K562 (cell line): ENCODE results near the gene SYT3. TPM values are rescaled to one million over a fixed set of nuclear protein-coding genes. Genes with fewer than 3 reads are reported as not detected.

Source experiments
- AFF1 ChIP-seq, 2 experiments: fragments of 450-650 bp; IDR thresholded peaks; 2 replicates each; pipeline ENCODE4 v1.6.1; 2018; ENCODE audit warnings: mild to moderate bottlenecking in 2 of 2, low read depth in 1 of 2; ENCODE audit not compliant: partially characterized antibody in 2 of 2
- CREB3 ChIP-seq: fragments of 450-650 bp; conservative IDR thresholded peaks from 2 replicates; pipeline ENCODE4 v1.6.1; 2016; ENCODE audit warnings: missing genetic modification characterization, low read depth, mild to moderate bottlenecking, missing compliant biosample characterization, moderate library complexity
- CREB5 ChIP-seq: fragments of 250-450 bp; sonication (Bioruptor Pico); IDR thresholded peaks from 2 replicates; pipeline ENCODE4 v1.5.0; 2020; ENCODE audit warnings: mild to moderate bottlenecking
- FOXK2 ChIP-seq, 2 experiments: fragments of 450-650 bp; IDR thresholded peaks in 1 of 2; conservative IDR thresholded peaks in 1 of 2; 2 replicates each; pipeline ENCODE4 v1.6.1; 2016; ENCODE audit warnings: low read depth in 2 of 2, mild to moderate bottlenecking in 1 of 2
- HNRNPLL ChIP-seq: fragments of 200-400 bp; formaldehyde crosslinking; IDR thresholded peaks from 2 replicates; pipeline ENCODE4 v1.6.1; 2017; ENCODE audit warnings: low read length, low read depth, mild to moderate bottlenecking; ENCODE audit not compliant: poor library complexity, severe bottlenecking
- MAZ ChIP-seq, 2 experiments: fragments of 450-650 bp in 1 of 2; sonication (generic) in 1 of 2; formaldehyde crosslinking; IDR thresholded peaks in 1 of 2; conservative IDR thresholded peaks in 1 of 2; 2 replicates each; pipeline versions ENCODE4 v1.4.0 to v1.5.0; 2020; ENCODE audit warnings: mild to moderate bottlenecking in 1 of 2, missing genetic modification reagents in 1 of 2
- MCM3 ChIP-seq: fragments of 450-650 bp; IDR thresholded peaks from 2 replicates; pipeline ENCODE4 v1.6.1; 2016
- MED1 ChIP-seq: sonication (generic); formaldehyde crosslinking; IDR thresholded peaks from 2 replicates; pipeline ENCODE4 v1.8.1; 2023; ENCODE audit warnings: missing genetic modification reagents, borderline replicate concordance
- PHB ChIP-seq: fragments of 250-450 bp; sonication (Bioruptor Pico); IDR thresholded peaks from 2 replicates; pipeline ENCODE4 v1.5.0; 2021
- PHF8 ChIP-seq: fragments of 200-600 bp; sonication (generic); IDR thresholded peaks from 2 replicates; pipeline ENCODE4 v1.6.1; 2012; ENCODE audit warnings: mixed run types, mild to moderate bottlenecking, inconsistent platforms, low read length, moderate library complexity, borderline replicate concordance
- POLR2AphosphoS5 ChIP-seq: IDR thresholded peaks from 2 replicates; pipeline ENCODE4 v1.6.1; 2011; ENCODE audit warnings: mild to moderate bottlenecking, low read depth, low read length, moderate library complexity; ENCODE audit not compliant: control insufficient read depth, insufficient read depth
- RCOR1 ChIP-seq, 2 experiments: IDR thresholded peaks; 2 replicates each; pipeline ENCODE4 v1.6.1; 2012; ENCODE audit warnings: low read depth in 2 of 2, low read length in 2 of 2, borderline replicate concordance in 1 of 2, improper control_type of control experiment in 1 of 2
- STAT5A ChIP-seq: IDR thresholded peaks from 2 replicates; pipeline ENCODE4 v1.6.1; 2012; ENCODE audit warnings: low read length, inconsistent platforms, borderline replicate concordance
- TAF1 ChIP-seq: IDR thresholded peaks from 2 replicates; pipeline ENCODE4 v1.6.1; 2011; ENCODE audit warnings: mild to moderate bottlenecking, low read length, moderate library complexity; ENCODE audit not compliant: insufficient read depth, control insufficient read depth, severe bottlenecking; ENCODE audit errors: extremely low read depth
- ZFPM2 ChIP-seq: fragments of 250-450 bp; sonication (Bioruptor Pico); IDR thresholded peaks from 2 replicates; pipeline ENCODE4 v1.5.1; 2022; ENCODE audit warnings: mild to moderate bottlenecking
- ZNF232 ChIP-seq: sonication (generic); formaldehyde crosslinking; IDR thresholded peaks from 2 replicates; pipeline ENCODE4 v1.8.0; 2022; ENCODE audit warnings: mild to moderate bottlenecking, missing genetic modification reagents
- ZNF395 ChIP-seq: fragments of 200-800 bp; sonication (Bioruptor generic); IDR thresholded peaks from 2 replicates; pipeline ENCODE4 v1.6.1; 2017; ENCODE audit warnings: missing genetic modification characterization, missing compliant biosample characterization
- ZNF699 ChIP-seq: fragments of 250-450 bp; sonication (Bioruptor Pico); IDR thresholded peaks from 2 replicates; pipeline ENCODE4 v1.8.0; 2021; ENCODE audit warnings: mild to moderate bottlenecking, moderate library complexity; ENCODE audit not compliant: insufficient replicate concordance
- polyA plus RNA-seq, 8 experiments: library from polyadenylated mRNA; depleted of rRNA in 4 of 8; stranded (reverse) in 5 of 8; unstranded in 3 of 8; fragments of >200 nt; fragmentation: Nextera tagmentation in 2 of 8; fragmentation: Illumina TruSeq in 1 of 8; extraction: Ambion mirVana in 2 of 8; extraction: Trizol in 1 of 8; gene quantifications; 2 replicates each; pipeline versions ENCODE4 v1.2.1 to v1.2.3, GENCODE V29; 2011 to 2014; ENCODE audit warnings: inconsistent platforms in 1 of 8, missing spikeins in 1 of 8
- total RNA-seq, 7 experiments: library from RNA; depleted of rRNA in 6 of 7; stranded (reverse); fragments of >200 nt in 6 of 7; fragmentation: Illumina TruSeq in 2 of 7; extraction: Trizol in 2 of 7; gene quantifications; 2 replicates each; pipeline versions ENCODE4 v1.2.1 to v1.2.3, GENCODE V29; 2011 to 2021; ENCODE audit warnings: low replicate concordance in 1 of 7

The SYT3 gene
- total and polyA plus RNA-seq, 9 of the 15 experiments (the other 6 are each of a cell fraction or from before 2014, with no cell fraction given), result 0.36 to 2.0 (median 0.54) TPM; not detected in 2

GRCh38 chr19:50657712-50658440, 18.2 kb upstream of the SYT3 start (continued):
- TF ChIP-seq AFF1 (IDR thresholded peaks at IDR 0.05; ENCODE audit: low read depth in 1 of 2, partially characterized antibody in 2 of 2) (peak in 1 of 2 experiments; percentile 11), MCM3 (no peak), ZNF699 (CRISPR knock-in tag) (no peak), CREB5 (peak; percentile 5; the same call in 1 of the 2 replicates), MED1 (no peak), ZNF232 (CRISPR knock-in tag) (peak; percentile 79; the same call in 1 of the 2 replicates), ZFPM2 (CRISPR knock-in tag) (no peak), RCOR1 (IDR thresholded peaks at IDR 0.05; ENCODE audit: borderline replicate concordance in 1 of 2, low read depth in 2 of 2, low read length in 2 of 2) (0 out of 4 replicates have a peak, but pooled peaks of 1 of the 2 experiments have one; percentile 37), HNRNPLL (no peak), POLR2AphosphoS5 (peak; percentile 90), FOXK2 (conservative IDR thresholded peaks at IDR 0.05 in 1 of 2, IDR thresholded peaks at IDR 0.05 in 1 of 2; ENCODE audit: low read depth in 2 of 2) (peak; percentile 53 to 79; a peak in 3 of 4 replicates), STAT5A (no peak), ZNF395 (peak; percentile 18; the same call in 1 of the 2 replicates), PHB (peak; percentile 88; the same call in 1 of the 2 replicates), CREB3 (0 out of 2 replicates have a peak, but pooled peaks have one; percentile 11), TAF1 (peak; percentile 77), PHF8 (peak; percentile 75), MAZ (CRISPR knock-in tag; conservative IDR thresholded peaks at IDR 0.05 in 1 of 2, IDR thresholded peaks at IDR 0.05 in 1 of 2) (peak in 1 of 2 experiments; percentile 74; a peak in 3 of 4 replicates)
